Measurements from ENCODE around the gene DUXA.

DNA sequence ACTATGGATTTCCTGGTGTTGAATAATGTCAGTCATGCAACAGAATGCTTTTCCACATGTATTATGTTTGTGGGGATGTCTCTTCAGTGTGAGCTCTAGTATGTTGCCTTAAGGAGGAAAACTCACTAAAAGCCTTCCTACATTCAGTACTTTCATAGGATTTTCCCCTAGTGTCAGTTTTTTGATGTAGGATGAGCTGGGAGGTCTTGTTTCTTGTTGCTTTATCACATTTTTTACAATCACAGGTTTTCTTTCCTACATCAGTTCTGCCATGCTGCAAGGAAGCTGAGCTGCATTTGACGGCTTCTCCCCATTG, 56.0 kb downstream of the DUXA start:
- TF ChIP-seq, protein P1, sequence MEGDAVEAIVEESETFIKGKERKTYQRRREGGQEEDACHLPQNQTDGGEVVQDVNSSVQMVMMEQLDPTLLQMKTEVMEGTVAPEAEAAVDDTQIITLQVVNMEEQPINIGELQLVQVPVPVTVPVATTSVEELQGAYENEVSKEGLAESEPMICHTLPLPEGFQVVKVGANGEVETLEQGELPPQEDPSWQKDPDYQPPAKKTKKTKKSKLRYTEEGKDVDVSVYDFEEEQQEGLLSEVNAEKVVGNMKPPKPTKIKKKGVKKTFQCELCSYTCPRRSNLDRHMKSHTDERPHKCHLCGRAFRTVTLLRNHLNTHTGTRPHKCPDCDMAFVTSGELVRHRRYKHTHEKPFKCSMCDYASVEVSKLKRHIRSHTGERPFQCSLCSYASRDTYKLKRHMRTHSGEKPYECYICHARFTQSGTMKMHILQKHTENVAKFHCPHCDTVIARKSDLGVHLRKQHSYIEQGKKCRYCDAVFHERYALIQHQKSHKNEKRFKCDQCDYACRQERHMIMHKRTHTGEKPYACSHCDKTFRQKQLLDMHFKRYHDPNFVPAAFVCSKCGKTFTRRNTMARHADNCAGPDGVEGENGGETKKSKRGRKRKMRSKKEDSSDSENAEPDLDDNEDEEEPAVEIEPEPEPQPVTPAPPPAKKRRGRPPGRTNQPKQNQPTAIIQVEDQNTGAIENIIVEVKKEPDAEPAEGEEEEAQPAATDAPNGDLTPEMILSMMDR (IDR thresholded peaks at IDR 0.05; ENCODE audit: borderline replicate concordance, extremely low read depth, low read length, poor library complexity, severe bottlenecking), result no peak
- TF ChIP-seq EZH2 (IDR thresholded peaks at IDR 0.05; ENCODE audit: borderline replicate concordance, low read depth, low read length, severe bottlenecking), result no peak
